Fibroblast of lung (primary cell): ENCODE data around the gene AK1. TPM values are rescaled to one million over a fixed set of nuclear protein-coding genes. Genes with fewer than 3 reads are reported as not detected.

Source experiments
- DNase-seq, 2 donors: peaks; one replicate each; pipeline versions ENCODE4 v3.0.0 to v3.0.0-alpha.2; 2010; ENCODE audit warnings: low read depth in 2 of 2
- H2AFZ ChIP-seq: 2 replicates; pipeline ENCODE4 v1.5.1; 2012; ENCODE audit warnings: low read length, control low read depth, inconsistent platforms
- H3K27ac ChIP-seq: 2 replicates; pipeline ENCODE4 v1.5.1; 2011; ENCODE audit warnings: low read length, control low read depth; ENCODE audit not compliant: insufficient read depth
- H3K27me3 ChIP-seq: 2 replicates; pipeline ENCODE4 v1.5.1; 2011; ENCODE audit warnings: mild to moderate bottlenecking, low read length; ENCODE audit not compliant: control insufficient read depth, insufficient read depth
- H3K36me3 ChIP-seq: 2 replicates; pipeline ENCODE4 v1.5.1; 2011; ENCODE audit warnings: low read length; ENCODE audit not compliant: control insufficient read depth, insufficient read depth
- H3K4me1 ChIP-seq: 2 replicates; pipeline ENCODE4 v1.5.1; 2011; ENCODE audit warnings: low read length; ENCODE audit not compliant: control insufficient read depth, insufficient read depth; ENCODE audit errors: extremely low read depth
- H3K4me2 ChIP-seq: 2 replicates; pipeline ENCODE4 v1.5.1; 2011; ENCODE audit warnings: low read length, control low read depth; ENCODE audit not compliant: insufficient read depth; ENCODE audit errors: extremely low read depth
- H3K4me3 ChIP-seq, 4 experiments: fragments of 200-600 bp in 1 of 4; sonication (generic) in 1 of 4; replicated peaks in 1 of 4; 2 replicates each; pipeline ENCODE4 v1.5.1; 2011 to 2016; ENCODE audit warnings: low read length in 4 of 4, low read depth in 3 of 4, mild to moderate bottlenecking in 3 of 4, control low read depth in 2 of 4, inconsistent platforms in 1 of 4, mixed read lengths in 1 of 4; ENCODE audit not compliant: insufficient read depth in 1 of 4; ENCODE audit errors: control extremely low read depth in 1 of 4
- H3K79me2 ChIP-seq: 2 replicates; pipeline ENCODE4 v1.5.1; 2012; ENCODE audit warnings: mild to moderate bottlenecking, low read length, inconsistent platforms; ENCODE audit not compliant: control insufficient read depth, insufficient read depth
- H3K9ac ChIP-seq: 2 replicates; pipeline ENCODE4 v1.5.1; 2011; ENCODE audit warnings: mild to moderate bottlenecking, low read length, control low read depth; ENCODE audit not compliant: insufficient read depth
- H3K9me3 ChIP-seq: 2 replicates; pipeline ENCODE4 v1.5.1; 2012; ENCODE audit warnings: low read depth, low read length; ENCODE audit not compliant: control insufficient read depth, insufficient read depth
- H4K20me1 ChIP-seq: 2 replicates; pipeline ENCODE4 v1.5.1; 2011; ENCODE audit warnings: low read length; ENCODE audit not compliant: control insufficient read depth, insufficient read depth; ENCODE audit errors: extremely low read depth
- EZH2 ChIP-seq: IDR thresholded peaks from 2 replicates; pipeline ENCODE4 v1.5.1; 2012; ENCODE audit warnings: low read length, control low read depth, mild to moderate bottlenecking; ENCODE audit errors: missing control alignments
- polyA plus RNA-seq, 2 donors: library from polyadenylated mRNA; depleted of rRNA in 1 of 2; stranded (reverse) in 1 of 2; unstranded in 1 of 2; fragments of >200 nt; gene quantifications; 2 replicates each; pipeline ENCODE4 v1.2.1, GENCODE V29; 2011 to 2012; ENCODE audit warnings: missing spikeins in 1 of 2
- total RNA-seq: library from RNA; depleted of rRNA; stranded (reverse); fragments of >200 nt; gene quantifications from 2 replicates; pipeline ENCODE4 v1.2.1, GENCODE V29; 2014
- TF ChIP-seq, protein P1 (sequence below), 2 donors: IDR thresholded peaks in 1 of 2; conservative IDR thresholded peaks in 1 of 2; 1 replicate in 1 of 2; 2 replicates in 1 of 2; pipeline ENCODE4 v1.5.1; 2011 to 2012; ENCODE audit warnings: low read length in 2 of 2, control low read depth in 1 of 2, inconsistent platforms in 1 of 2, low read depth in 1 of 2, mild to moderate bottlenecking in 1 of 2

Gene AK1
- total and polyA plus RNA-seq, 2 donors (not counting 1 experiment from before 2014, with no cell fraction given) = 47.6 to 73.1 TPM

DNA sequence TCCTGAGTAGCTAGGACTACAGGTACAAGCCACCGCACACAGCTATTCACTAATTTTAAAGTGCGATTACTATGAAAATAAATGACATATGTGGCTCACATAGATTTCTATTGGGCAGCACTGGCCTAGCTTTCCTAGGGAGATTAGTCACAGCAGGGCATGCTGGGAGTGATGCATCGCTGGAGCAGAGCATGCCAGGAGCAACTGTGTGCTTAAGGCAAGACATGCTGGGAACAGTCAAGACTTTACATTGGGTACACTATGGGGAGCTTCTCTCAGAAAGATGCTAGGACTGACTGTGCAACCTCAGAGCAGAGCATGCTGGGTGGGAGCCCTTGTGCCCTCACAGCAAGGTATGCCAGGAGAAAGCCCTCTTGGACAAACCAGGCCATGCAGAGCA, 12.6 kb upstream of the AK1 start:
- Histone ChIP-seq H3K79me2 (no peaks in the 10 kb centered on the region), H3K27me3 (no peaks in the 10 kb centered on the region), H3K4me2 (no peak overlapping the region), H3K4me3 (no peak overlapping the region), H3K9me3 (no peaks in the 10 kb centered on the region), H3K36me3 (peaks cover 43% of the 10 kb centered on the region), H3K27ac (no peak overlapping the region), H2AFZ (no peak overlapping the region), H3K9ac (no peak overlapping the region), H4K20me1 (no peaks in the 10 kb centered on the region), H3K4me1 (no peaks in the 10 kb centered on the region)
- DNase-seq = no peak
- TF ChIP-seq, protein P1, sequence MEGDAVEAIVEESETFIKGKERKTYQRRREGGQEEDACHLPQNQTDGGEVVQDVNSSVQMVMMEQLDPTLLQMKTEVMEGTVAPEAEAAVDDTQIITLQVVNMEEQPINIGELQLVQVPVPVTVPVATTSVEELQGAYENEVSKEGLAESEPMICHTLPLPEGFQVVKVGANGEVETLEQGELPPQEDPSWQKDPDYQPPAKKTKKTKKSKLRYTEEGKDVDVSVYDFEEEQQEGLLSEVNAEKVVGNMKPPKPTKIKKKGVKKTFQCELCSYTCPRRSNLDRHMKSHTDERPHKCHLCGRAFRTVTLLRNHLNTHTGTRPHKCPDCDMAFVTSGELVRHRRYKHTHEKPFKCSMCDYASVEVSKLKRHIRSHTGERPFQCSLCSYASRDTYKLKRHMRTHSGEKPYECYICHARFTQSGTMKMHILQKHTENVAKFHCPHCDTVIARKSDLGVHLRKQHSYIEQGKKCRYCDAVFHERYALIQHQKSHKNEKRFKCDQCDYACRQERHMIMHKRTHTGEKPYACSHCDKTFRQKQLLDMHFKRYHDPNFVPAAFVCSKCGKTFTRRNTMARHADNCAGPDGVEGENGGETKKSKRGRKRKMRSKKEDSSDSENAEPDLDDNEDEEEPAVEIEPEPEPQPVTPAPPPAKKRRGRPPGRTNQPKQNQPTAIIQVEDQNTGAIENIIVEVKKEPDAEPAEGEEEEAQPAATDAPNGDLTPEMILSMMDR (conservative IDR thresholded peaks at IDR 0.05 in 1 of 2, IDR thresholded peaks at IDR 0.05 in 1 of 2; ENCODE audit: low read depth in 1 of 2, low read length in 2 of 2) = no peak
- TF ChIP-seq EZH2 = no peak

DNA sequence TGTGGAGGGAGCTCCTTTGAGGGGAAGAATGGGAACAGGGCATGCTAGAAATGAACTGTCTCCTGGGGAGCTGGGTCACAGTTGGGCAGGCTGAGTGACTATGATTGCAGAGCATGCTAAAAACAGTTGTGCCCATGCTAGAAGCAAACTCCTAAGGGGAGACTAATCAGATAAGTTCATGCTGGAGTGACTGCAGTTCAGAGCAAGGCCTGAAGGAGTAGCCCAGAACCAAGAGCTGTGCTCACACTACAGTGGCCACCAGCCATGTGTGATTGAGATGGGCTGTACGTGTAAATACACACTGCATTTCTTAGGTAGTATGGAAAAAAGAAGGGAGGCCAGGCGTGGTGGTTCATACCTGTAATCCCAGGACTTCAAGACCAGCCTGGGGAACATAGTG, 10.3 kb upstream of the AK1 start:
- Histone ChIP-seq H3K27ac (no peak overlapping the region), H3K4me1 (no peaks in the 10 kb centered on the region), H3K79me2 (no peaks in the 10 kb centered on the region), H3K9ac (no peak overlapping the region), H2AFZ (no peak overlapping the region), H3K4me3 (no peak overlapping the region), H4K20me1 (no peaks in the 10 kb centered on the region), H3K4me2 (no peak overlapping the region), H3K27me3 (no peaks in the 10 kb centered on the region), H3K9me3 (no peaks in the 10 kb centered on the region), H3K36me3 (peaks cover 31% of the 10 kb centered on the region)
- TF ChIP-seq, protein P1 (conservative IDR thresholded peaks at IDR 0.05 in 1 of 2, IDR thresholded peaks at IDR 0.05 in 1 of 2; ENCODE audit: low read depth in 1 of 2, low read length in 2 of 2) = peak in 1 of 2 donors; percentile 25
- no peak for TF ChIP-seq EZH2
- no peak for DNase-seq

DNA sequence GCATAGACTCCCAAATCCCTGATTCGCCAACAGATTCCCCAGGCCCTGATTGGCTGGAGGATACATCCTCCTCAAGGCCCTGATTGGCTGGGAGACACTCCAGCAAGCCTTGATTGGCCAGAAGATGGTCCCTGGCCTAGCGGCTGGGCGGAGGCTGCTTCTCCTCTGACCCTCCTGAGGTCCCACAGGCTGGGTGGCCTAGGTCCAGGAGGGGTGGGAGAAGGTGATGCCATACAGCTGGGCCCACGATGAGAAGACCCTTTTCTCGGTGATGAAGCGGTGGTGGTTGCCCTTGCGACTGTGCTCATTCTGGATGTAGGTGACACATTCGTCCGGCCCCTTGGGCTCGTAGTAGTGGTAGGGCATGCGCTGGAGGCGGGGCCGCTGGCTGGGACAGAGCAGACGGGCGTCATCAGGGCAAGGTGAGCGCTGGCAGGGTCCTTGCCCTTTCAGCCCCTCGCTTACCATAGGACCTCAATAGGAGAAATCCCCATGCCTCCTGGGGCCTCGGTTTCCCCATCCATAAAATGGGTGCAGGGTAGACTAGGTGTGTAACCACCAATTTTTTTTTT, 9.0 kb upstream of the AK1 start:
- H2AFZ ChIP-seq = no peak overlapping the region
- H3K4me1 ChIP-seq = no peaks in the 10 kb centered on the region
- H3K36me3 ChIP-seq = peaks cover 29% of the 10 kb centered on the region
- H3K9me3 ChIP-seq = no peaks in the 10 kb centered on the region
- no peak overlapping the region for H3K4me3 ChIP-seq
- H3K79me2 ChIP-seq = no peaks in the 10 kb centered on the region
- no peak for DNase-seq
- no peak for TF ChIP-seq EZH2
- TF ChIP-seq, protein P1 (conservative IDR thresholded peaks at IDR 0.05 in 1 of 2, IDR thresholded peaks at IDR 0.05 in 1 of 2; ENCODE audit: low read depth in 1 of 2, low read length in 2 of 2) = no peak
- no peak overlapping the region for H3K4me2 ChIP-seq
- H3K27me3 ChIP-seq = no peaks in the 10 kb centered on the region
- no peaks in the 10 kb centered on the region for H4K20me1 ChIP-seq
- no peak overlapping the region for H3K9ac ChIP-seq
- H3K27ac ChIP-seq = no peak overlapping the region
